HepG2 (cell line): Measurements from ENCODE around the gene PANK1. TPM values are rescaled to one million over a fixed set of nuclear protein-coding genes. Genes with fewer than 3 reads are reported as not detected.

Experiments used
- ATAC-seq: fragments of 200-7000 bp; cut with Tn5 transposase; 3 replicates; pipeline ENCODE4 v1.9.1; 2020; ENCODE audit warnings: mild to moderate bottlenecking, moderate library complexity
- BruUV-seq: library from RNA; stranded (reverse); fragments of 400-500 nt; replicated peaks from 2 replicates; lab custom pipeline; 2021; lab: Mats Ljungman, UMichigan
- CTCF ChIA-PET: fragments of 300-600 bp; formaldehyde crosslinking; extraction: SDS; loops from one replicate; lab custom pipeline; 2021; ENCODE audit warnings: low total read pairs, inconsistent platforms, low intra/inter-chr PET ratio; lab: Yijun Ruan, JAX
- POLR2A ChIA-PET: fragments of 350-600 bp; sonication (Branson Sonifier 250); formaldehyde crosslinking; loops from one replicate; lab custom pipeline; 2020; ENCODE audit warnings: antibody characterized with exemption, inconsistent platforms; lab: Yijun Ruan, JAX
- DNase-seq: peaks from one replicate; pipeline ENCODE4 v3.0.0-alpha.2; 2015; ENCODE audit warnings: low spot score
- FAIRE-seq: peaks from 3 replicates; lab custom pipeline; 2011; peaks lifted over from hg19 to GRCh38; lab: Jason Lieb, UNC
- H2AFZ ChIP-seq: one replicate; pipeline ENCODE4 v1.6.1; 2011; ENCODE audit warnings: low read length, inconsistent platforms
- H3K27ac ChIP-seq: fragments of 300-600 bp; 3 replicates; pipeline ENCODE4 v1.8.0; 2011; ENCODE audit warnings: mixed run types, mild to moderate bottlenecking, mixed read lengths, low read length, inconsistent platforms; ENCODE audit not compliant: insufficient read depth; ENCODE audit errors: extremely low read length
- H3K27me3 ChIP-seq, 2 experiments: fragments of 200-600 bp in 1 of 2; 2 replicates in 1 of 2; 3 replicates in 1 of 2; pipeline versions ENCODE4 v1.6.0 to v1.8.0; 2011; ENCODE audit warnings: low read length in 2 of 2, mild to moderate bottlenecking in 2 of 2, moderate library complexity in 2 of 2, inconsistent platforms in 1 of 2; ENCODE audit not compliant: insufficient read depth in 2 of 2, control insufficient read depth in 1 of 2
- H3K36me3 ChIP-seq, 2 experiments: fragments of 200-600 bp in 1 of 2; replicated peaks in 1 of 2; 2 replicates in 1 of 2; 3 replicates in 1 of 2; pipeline versions ENCODE4 v1.5.1 to v1.8.0; 2011; ENCODE audit warnings: low read length in 2 of 2, inconsistent platforms in 1 of 2; ENCODE audit not compliant: insufficient read depth in 2 of 2, control insufficient read depth in 1 of 2
- H3K4me1 ChIP-seq: 2 replicates; pipeline ENCODE4 v1.5.1; 2012; ENCODE audit warnings: low read length, inconsistent platforms; ENCODE audit not compliant: insufficient read depth
- H3K4me2 ChIP-seq: 2 replicates; pipeline ENCODE4 v1.6.0; 2011; ENCODE audit warnings: low read depth, low read length, inconsistent platforms
- H3K4me3 ChIP-seq, 3 experiments: fragments of 200-600 bp in 1 of 3; sonication (generic), shearing (Covaris generic) in 1 of 3; replicated peaks in 1 of 3; 2 replicates each; pipeline ENCODE4 v1.5.1; 2011 to 2016; ENCODE audit warnings: low read length in 3 of 3, inconsistent platforms in 2 of 3, low read depth in 2 of 3, mild to moderate bottlenecking in 2 of 3, control low read depth in 1 of 3, mixed read lengths in 1 of 3; ENCODE audit not compliant: insufficient read depth in 1 of 3
- H3K79me2 ChIP-seq: one replicate; pipeline ENCODE4 v1.6.1; 2011; ENCODE audit warnings: low read length, inconsistent platforms; ENCODE audit not compliant: insufficient read depth
- H3K9ac ChIP-seq: 2 replicates; pipeline ENCODE4 v1.6.0; 2011; ENCODE audit warnings: mild to moderate bottlenecking, low read depth, low read length, inconsistent platforms; ENCODE audit not compliant: insufficient read depth
- H3K9me3 ChIP-seq: 2 replicates; pipeline ENCODE4 v1.5.1; 2012; ENCODE audit warnings: mild to moderate bottlenecking, low read length
- H4K20me1 ChIP-seq: 2 replicates; pipeline ENCODE4 v1.6.0; 2011; ENCODE audit warnings: inconsistent platforms, mild to moderate bottlenecking, low read length, moderate library complexity; ENCODE audit not compliant: insufficient read depth
- CERS6 ChIP-seq: sonication (generic); formaldehyde crosslinking; IDR thresholded peaks from 2 replicates; pipeline ENCODE4 v1.5.0; 2020; ENCODE audit warnings: missing genetic modification reagents
- CHD2 ChIP-seq: IDR thresholded peaks from 2 replicates; pipeline ENCODE4 v1.6.1; 2011; ENCODE audit warnings: low read depth, low read length, improper control_type of control experiment
- ERF ChIP-seq: IDR thresholded peaks from 2 replicates; pipeline ENCODE4 v1.6.1; 2018; ENCODE audit warnings: missing biosample characterization, missing genetic modification reagents
- GPN1 ChIP-seq: sonication (generic); formaldehyde crosslinking; IDR thresholded peaks from 2 replicates; pipeline ENCODE4 v1.5.1; 2020; ENCODE audit warnings: missing genetic modification reagents, borderline replicate concordance
- HMG20B ChIP-seq: conservative IDR thresholded peaks from 2 replicates; pipeline ENCODE4 v1.6.1; 2016; ENCODE audit warnings: missing genetic modification reagents, missing compliant biosample characterization
- JUND ChIP-seq: sonication (generic); formaldehyde crosslinking; IDR thresholded peaks from 2 replicates; pipeline ENCODE4 v1.8.0; 2022; ENCODE audit warnings: mild to moderate bottlenecking, missing genetic modification reagents
- NFIB ChIP-seq: sonication (generic); formaldehyde crosslinking; IDR thresholded peaks from 2 replicates; pipeline ENCODE4 v1.9.0; 2021; ENCODE audit warnings: missing genetic modification reagents, mild to moderate bottlenecking, borderline replicate concordance
- PRPF4 ChIP-seq: fragments of 200-400 bp; formaldehyde crosslinking; IDR thresholded peaks from 2 replicates; pipeline ENCODE4 v1.6.1; 2016; ENCODE audit warnings: low read length, low read depth; ENCODE audit not compliant: poor library complexity, severe bottlenecking
- RBM39 ChIP-seq: fragments of 200-400 bp; formaldehyde crosslinking; IDR thresholded peaks from one replicate; pipeline ENCODE4 v1.6.1; 2018; ENCODE audit warnings: antibody characterized with exemption, mild to moderate bottlenecking, low read depth, low read length; ENCODE audit not compliant: poor library complexity, severe bottlenecking
- SALL2 ChIP-seq: sonication (generic); formaldehyde crosslinking; IDR thresholded peaks from 2 replicates; pipeline ENCODE4 v1.8.1; 2023; ENCODE audit warnings: mild to moderate bottlenecking, missing genetic modification reagents, inconsistent platforms
- ZFYVE20 ChIP-seq: sonication (generic); formaldehyde crosslinking; IDR thresholded peaks from 2 replicates; pipeline ENCODE4 v1.8.0; 2023; ENCODE audit warnings: low read depth, mild to moderate bottlenecking, moderate library complexity, missing genetic modification reagents, borderline replicate concordance
- ZNF230 ChIP-seq: sonication (generic); formaldehyde crosslinking; IDR thresholded peaks from 2 replicates; pipeline ENCODE4 v1.4.0; 2020; ENCODE audit warnings: mild to moderate bottlenecking, missing genetic modification reagents
- ZNF350 ChIP-seq: sonication (generic); formaldehyde crosslinking; IDR thresholded peaks from 2 replicates; pipeline ENCODE4 v1.4.0; 2020; ENCODE audit warnings: mild to moderate bottlenecking, low read depth, missing genetic modification reagents, borderline replicate concordance
- ZNF367 ChIP-seq: sonication (generic); formaldehyde crosslinking; IDR thresholded peaks from 2 replicates; pipeline ENCODE4 v1.4.0; 2020; ENCODE audit warnings: missing genetic modification reagents, borderline replicate concordance
- ZNF432 ChIP-seq: sonication (generic); formaldehyde crosslinking; IDR thresholded peaks from 2 replicates; pipeline ENCODE4 v1.5.0; 2020; ENCODE audit warnings: missing genetic modification reagents, mild to moderate bottlenecking, borderline replicate concordance
- ZNF629 ChIP-seq: sonication (generic); formaldehyde crosslinking; conservative IDR thresholded peaks from 2 replicates; pipeline ENCODE4 v1.5.0; 2020; ENCODE audit warnings: missing genetic modification reagents
- ZNF720 ChIP-seq: sonication (generic); formaldehyde crosslinking; IDR thresholded peaks from 2 replicates; pipeline ENCODE4 v1.4.0; 2020; ENCODE audit warnings: missing genetic modification reagents
- ZNF749 ChIP-seq: sonication (generic); formaldehyde crosslinking; IDR thresholded peaks from 2 replicates; pipeline ENCODE4 v1.8.0; 2022; ENCODE audit warnings: mild to moderate bottlenecking, missing genetic modification reagents, moderate library complexity, borderline replicate concordance
- WGBS: methylation state at CpG from one replicate; pipeline ENCODE4 v1.1.6; 2017; ENCODE audit warnings: low lambda C conversion rate; 5-methylcytosine and 5-hydroxymethylcytosine counted together
- in situ Hi-C: cut with HindIII; loops from 2 replicates; pipeline ENCODE4 v1.10.0; 2017; ENCODE audit warnings: low pct_unique_long_range_greater_than_20kb; ENCODE audit not compliant: extremely low pct_ligation_motif_present
- intact Hi-C: fragments of 100-400 bp; cut with micrococcal nuclease; formaldehyde crosslinking; loops from one replicate; pipeline ENCODE4 v1.10.0; 2022; ENCODE audit not compliant: unreplicated experiment
- polyA plus RNA-seq, 8 experiments: library from polyadenylated mRNA; depleted of rRNA in 3 of 8; stranded (reverse) in 7 of 8; unstranded in 1 of 8; fragments of >200 nt; fragmentation: Illumina TruSeq in 4 of 8; extraction: Trizol in 4 of 8; gene quantifications; 2 replicates each; pipeline versions ENCODE4 v1.2.1 to v1.2.3, GENCODE V29; 2011 to 2016; ENCODE audit warnings: low read depth in 4 of 8, missing spikeins in 1 of 8, mixed read lengths in 1 of 8; ENCODE audit not compliant: insufficient read depth in 1 of 8
- total RNA-seq, 5 experiments: library from RNA; depleted of rRNA; stranded (reverse); fragments of >200 nt; fragmentation: Illumina TruSeq; extraction: Trizol; gene quantifications; 2 replicates each; pipeline ENCODE4 v1.2.3, GENCODE V29; 2016; ENCODE audit warnings: low read depth in 1 of 5
- TF ChIP-seq, protein P1 (sequence below): sonication (generic); formaldehyde crosslinking; conservative IDR thresholded peaks from 2 replicates; pipeline ENCODE4 v1.8.0; 2022; ENCODE audit warnings: low read depth, missing genetic modification reagents

Gene PANK1
- total and polyA plus RNA-seq, 2 of the 13 experiments (the other 11 are each of a cell fraction or from before 2014, with no cell fraction given): 18.2 to 33.3 TPM

- TF ChIP-seq ZNF720 (no peak), SALL2 (CRISPR knock-in tag) (no peak), ZNF230 (CRISPR knock-in tag) (no peak), ZNF749 (CRISPR knock-in tag) (no peak), JUND (CRISPR knock-in tag) (no peak), CERS6 (no peak), CHD2 (no peak), ZNF629 (no peak), NFIB (CRISPR knock-in tag) (no peak), GPN1 (CRISPR knock-in tag) (no peak), RBM39 (no peak), ZNF350 (no peak), ZFYVE20 (CRISPR knock-in tag) (no peak), ZNF432 (CRISPR knock-in tag) (no peak), PRPF4 (no peak), ZNF367 (CRISPR knock-in tag) (no peak), ERF (no peak), HMG20B (CRISPR knock-in tag) (no peak)
- TF ChIP-seq, protein P1, sequence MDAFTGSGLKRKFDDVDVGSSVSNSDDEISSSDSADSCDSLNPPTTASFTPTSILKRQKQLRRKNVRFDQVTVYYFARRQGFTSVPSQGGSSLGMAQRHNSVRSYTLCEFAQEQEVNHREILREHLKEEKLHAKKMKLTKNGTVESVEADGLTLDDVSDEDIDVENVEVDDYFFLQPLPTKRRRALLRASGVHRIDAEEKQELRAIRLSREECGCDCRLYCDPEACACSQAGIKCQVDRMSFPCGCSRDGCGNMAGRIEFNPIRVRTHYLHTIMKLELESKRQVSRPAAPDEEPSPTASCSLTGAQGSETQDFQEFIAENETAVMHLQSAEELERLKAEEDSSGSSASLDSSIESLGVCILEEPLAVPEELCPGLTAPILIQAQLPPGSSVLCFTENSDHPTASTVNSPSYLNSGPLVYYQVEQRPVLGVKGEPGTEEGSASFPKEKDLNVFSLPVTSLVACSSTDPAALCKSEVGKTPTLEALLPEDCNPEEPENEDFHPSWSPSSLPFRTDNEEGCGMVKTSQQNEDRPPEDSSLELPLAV: no peak
- H3K27me3 ChIP-seq: no peaks in the 10 kb centered on the region
- H3K4me1 ChIP-seq: peaks cover 15% of the 10 kb centered on the region
- H3K9me3 ChIP-seq: no peaks in the 10 kb centered on the region
- H3K4me2 ChIP-seq: no peak overlapping the region
- H3K27ac ChIP-seq: no peak overlapping the region
- H2AFZ ChIP-seq: no peak overlapping the region
- H3K4me3 ChIP-seq: no peak overlapping the region
- in situ Hi-C loops: no loop called here
- H3K36me3 ChIP-seq: peaks cover 8 to 53% of the 10 kb centered on the region in 2 experiments
- no peak overlapping the region for H3K9ac ChIP-seq
- POLR2A ChIA-PET: no interaction called here
- H4K20me1 ChIP-seq: no peaks in the 10 kb centered on the region
- H3K79me2 ChIP-seq: peaks cover 4% of the 10 kb centered on the region
- FAIRE-seq (no peak), ATAC-seq (no peak), DNase-seq (no peak)
- intact Hi-C loops: no loop called here
- no TSS peak for BruUV-seq
- CTCF ChIA-PET: no interaction called here
- WGBS: 99% methylated on average over 5 of the region's 5 CpGs
Observed at GRCh38 chr10:89604200-89604599, 40.8 kb downstream of the PANK1 start.
